ENCODE measurements around the gene WDR55. TPM values are rescaled to one million over a fixed set of nuclear protein-coding genes. Genes with fewer than 3 reads are reported as not detected.
"Not testable (repeated sequence)": the region's sequence is repeated elsewhere in the genome, so short reads cannot be mapped to it uniquely, and the experiment has no call there.

Gene WDR55
- total RNA-seq, 1 donor from 2014 or later = 31.5 TPM

DNA sequence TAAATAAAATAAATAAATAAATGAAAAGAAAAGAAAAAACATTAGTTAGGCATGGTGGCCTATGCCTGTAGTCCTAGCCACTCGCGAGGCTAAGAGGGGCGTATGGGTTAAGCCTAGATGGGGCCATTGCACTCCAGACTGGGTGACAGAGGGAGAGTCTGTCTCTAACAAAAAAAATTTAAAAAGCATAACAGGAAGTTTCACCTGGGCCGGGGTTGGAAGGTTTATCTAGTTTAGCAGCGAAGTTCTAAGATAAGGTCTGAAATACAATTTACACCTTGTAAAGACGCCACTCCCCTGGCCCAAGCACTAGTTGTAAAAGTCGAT lies 53.5 kb downstream of the WDR55 start:
- DNase-seq = no peak
- no peak overlapping the region for H3K4me3 Mint-ChIP-seq (ENCODE audit: unreplicated experiment)
- no peak overlapping the region for H3K27ac Mint-ChIP-seq (ENCODE audit: unreplicated experiment)
- no peaks in the 10 kb centered on the region for H3K36me3 Mint-ChIP-seq (ENCODE audit: unreplicated experiment)
- no peaks in the 10 kb centered on the region for H3K9me3 Mint-ChIP-seq (ENCODE audit: unreplicated experiment)
- no peaks in the 10 kb centered on the region for H3K4me1 Mint-ChIP-seq (ENCODE audit: low read depth, unreplicated experiment)
- TF ChIP-seq, protein P1, sequence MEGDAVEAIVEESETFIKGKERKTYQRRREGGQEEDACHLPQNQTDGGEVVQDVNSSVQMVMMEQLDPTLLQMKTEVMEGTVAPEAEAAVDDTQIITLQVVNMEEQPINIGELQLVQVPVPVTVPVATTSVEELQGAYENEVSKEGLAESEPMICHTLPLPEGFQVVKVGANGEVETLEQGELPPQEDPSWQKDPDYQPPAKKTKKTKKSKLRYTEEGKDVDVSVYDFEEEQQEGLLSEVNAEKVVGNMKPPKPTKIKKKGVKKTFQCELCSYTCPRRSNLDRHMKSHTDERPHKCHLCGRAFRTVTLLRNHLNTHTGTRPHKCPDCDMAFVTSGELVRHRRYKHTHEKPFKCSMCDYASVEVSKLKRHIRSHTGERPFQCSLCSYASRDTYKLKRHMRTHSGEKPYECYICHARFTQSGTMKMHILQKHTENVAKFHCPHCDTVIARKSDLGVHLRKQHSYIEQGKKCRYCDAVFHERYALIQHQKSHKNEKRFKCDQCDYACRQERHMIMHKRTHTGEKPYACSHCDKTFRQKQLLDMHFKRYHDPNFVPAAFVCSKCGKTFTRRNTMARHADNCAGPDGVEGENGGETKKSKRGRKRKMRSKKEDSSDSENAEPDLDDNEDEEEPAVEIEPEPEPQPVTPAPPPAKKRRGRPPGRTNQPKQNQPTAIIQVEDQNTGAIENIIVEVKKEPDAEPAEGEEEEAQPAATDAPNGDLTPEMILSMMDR (IDR thresholded peaks at IDR 0.05; ENCODE audit: partially characterized antibody, unreplicated experiment) = no peak
- peaks cover 5% of the 10 kb centered on the region for H3K27me3 Mint-ChIP-seq (ENCODE audit: unreplicated experiment)

DNA sequence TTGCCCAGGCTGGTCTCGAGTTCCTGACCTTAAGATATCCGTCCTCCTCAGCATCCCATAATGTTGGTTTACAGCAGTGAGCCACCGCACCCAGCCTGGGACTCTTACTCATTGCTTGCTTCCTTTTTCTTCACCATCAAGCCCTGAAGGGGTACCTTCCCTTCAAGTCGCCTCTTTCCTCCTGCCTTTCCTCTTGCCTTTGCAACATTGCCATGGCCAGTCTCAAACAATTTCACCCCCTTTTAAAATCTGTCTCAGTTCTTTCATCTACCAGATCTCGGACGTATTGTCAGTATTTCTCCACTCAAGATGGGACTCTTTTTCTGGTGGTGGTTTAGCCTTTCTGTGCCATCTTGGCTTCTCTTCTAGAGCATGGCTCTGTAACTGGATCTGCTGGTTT lies 56.0 kb downstream of the WDR55 start:
- DNase-seq; H3K36me3 Mint-ChIP-seq (ENCODE audit: unreplicated experiment); H3K4me1 Mint-ChIP-seq (ENCODE audit: low read depth, unreplicated experiment); H3K9me3 Mint-ChIP-seq (ENCODE audit: unreplicated experiment); H3K27ac Mint-ChIP-seq (ENCODE audit: unreplicated experiment); H3K27me3 Mint-ChIP-seq (ENCODE audit: unreplicated experiment); H3K4me3 Mint-ChIP-seq (ENCODE audit: unreplicated experiment): not testable (repeated sequence)

DNA sequence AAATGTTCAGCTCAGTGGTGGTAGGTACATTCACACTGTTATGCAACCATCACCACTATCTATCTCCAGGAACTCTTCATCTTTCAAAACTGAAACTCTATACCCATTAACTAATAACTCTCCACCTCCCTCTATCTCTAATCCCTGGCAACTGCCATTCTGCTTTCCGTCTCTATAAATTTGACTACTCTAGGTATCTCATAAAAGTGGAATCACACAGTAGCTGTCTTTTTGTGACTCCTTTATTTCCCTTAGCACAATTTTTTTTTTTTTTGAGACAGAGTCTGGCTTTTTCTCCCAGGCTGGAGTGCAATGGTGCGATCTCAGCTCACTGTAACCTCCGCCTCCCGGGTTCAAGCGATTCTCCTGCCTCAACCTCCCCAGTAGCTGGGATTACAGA lies 56.7 kb downstream of the WDR55 start:
- not testable (repeated sequence) for DNase-seq; H3K36me3 Mint-ChIP-seq (ENCODE audit: unreplicated experiment); H3K4me3 Mint-ChIP-seq (ENCODE audit: unreplicated experiment); H3K27ac Mint-ChIP-seq (ENCODE audit: unreplicated experiment); H3K9me3 Mint-ChIP-seq (ENCODE audit: unreplicated experiment); H3K4me1 Mint-ChIP-seq (ENCODE audit: low read depth, unreplicated experiment)
- H3K27me3 Mint-ChIP-seq (ENCODE audit: unreplicated experiment) = peaks cover 11% of the 10 kb centered on the region

Small RNAs within 50 kb of the gene (microRNA-seq; reads per million reads assigned to microRNA genes)
- 0.96 reads per million for gene MIR3655 (ENCODE audit: unreplicated experiment)

Other genes with a start within 250 kb of the WDR55 start
- 7.0 TPM for gene EIF4EBP3, start 117.2 kb upstream of the WDR55 start, total RNA-seq (ENCODE audit: unreplicated experiment)
- 45.0 TPM for gene SRA1, start 107.4 kb upstream of the WDR55 start, total RNA-seq (ENCODE audit: unreplicated experiment)
- 103 TPM for gene APBB3, start 100.3 kb upstream of the WDR55 start, total RNA-seq (ENCODE audit: unreplicated experiment)
- gene SLC35A4, start 100.1 kb upstream of the WDR55 start, total RNA-seq (ENCODE audit: unreplicated experiment) = 50.7 TPM
- gene CD14, start 31.7 kb upstream of the WDR55 start, total RNA-seq (ENCODE audit: unreplicated experiment) = 0.64 TPM
- gene TMCO6, start 25.5 kb upstream of the WDR55 start, total RNA-seq (ENCODE audit: unreplicated experiment) = 12.5 TPM
- 59.6 TPM for gene NDUFA2, start 17.3 kb upstream of the WDR55 start, total RNA-seq (ENCODE audit: unreplicated experiment)
- gene IK, start 17.1 kb upstream of the WDR55 start, total RNA-seq (ENCODE audit: unreplicated experiment) = 87.9 TPM
- gene DND1, start 8.7 kb downstream of the WDR55 start, total RNA-seq (ENCODE audit: unreplicated experiment) = 5.4 TPM
- 162 TPM for gene HARS1, start 26.5 kb downstream of the WDR55 start, total RNA-seq (ENCODE audit: unreplicated experiment)
- 56.7 TPM for gene HARS2, start 26.6 kb downstream of the WDR55 start, total RNA-seq (ENCODE audit: unreplicated experiment)
- 71.3 TPM for gene ZMAT2, start 35.5 kb downstream of the WDR55 start, total RNA-seq (ENCODE audit: unreplicated experiment)
- 0.69 TPM for gene PCDHA1, start 121.2 kb downstream of the WDR55 start, total RNA-seq (ENCODE audit: unreplicated experiment)
- 20.9 TPM for gene PCDHA2, start 129.9 kb downstream of the WDR55 start, total RNA-seq (ENCODE audit: unreplicated experiment)
- gene PCDHA3, start 136.2 kb downstream of the WDR55 start, total RNA-seq (ENCODE audit: unreplicated experiment) = 17.9 TPM
- gene PCDHA4, start 142.2 kb downstream of the WDR55 start, total RNA-seq (ENCODE audit: unreplicated experiment) = 29.7 TPM
- gene PCDHA5, start 156.7 kb downstream of the WDR55 start, total RNA-seq (ENCODE audit: unreplicated experiment) = 11.8 TPM
- gene PCDHA6, start 163.1 kb downstream of the WDR55 start, total RNA-seq (ENCODE audit: unreplicated experiment) = 29.8 TPM
- 22.9 TPM for gene PCDHA7, start 169.4 kb downstream of the WDR55 start, total RNA-seq (ENCODE audit: unreplicated experiment)
- gene PCDHA8, start 176.3 kb downstream of the WDR55 start, total RNA-seq (ENCODE audit: unreplicated experiment) = 14.6 TPM
- 18.9 TPM for gene PCDHA9, start 183.5 kb downstream of the WDR55 start, total RNA-seq (ENCODE audit: unreplicated experiment)
- gene PCDHA10, start 191.0 kb downstream of the WDR55 start, total RNA-seq (ENCODE audit: unreplicated experiment) = 47.7 TPM
- 23.2 TPM for gene PCDHA11, start 204.1 kb downstream of the WDR55 start, total RNA-seq (ENCODE audit: unreplicated experiment)
- gene PCDHA12, start 210.4 kb downstream of the WDR55 start, total RNA-seq (ENCODE audit: unreplicated experiment) = 32.4 TPM
- 10.2 TPM for gene PCDHA13, start 217.2 kb downstream of the WDR55 start, total RNA-seq (ENCODE audit: unreplicated experiment)